HG03520 (cell line): Measurements from ENCODE around the gene PTCSC3.

ENCODE experiments used
- ATAC-seq: cut with Tn5 transposase; IDR thresholded peaks from one replicate; pipeline ENCODE4 v1.9.1; 2021; ENCODE audit warnings: mild to moderate bottlenecking, moderate library complexity; ENCODE audit not compliant: unreplicated experiment

The PTCSC3 gene

GRCh38 chr14:36086629-36087395, 89.7 kb downstream of the PTCSC3 start:
- no peak for ATAC-seq

GRCh38 chr14:36085861-36086260, 90.7 kb downstream of the PTCSC3 start:
- ATAC-seq = no peak
